HepG2 (cell line): ENCODE results near the gene ATP1A2. TPM values are rescaled to one million over a fixed set of nuclear protein-coding genes. Genes with fewer than 3 reads are reported as not detected.

Experiments
- ATAC-seq: fragments of 200-7000 bp; cut with Tn5 transposase; 3 replicates; pipeline ENCODE4 v1.9.1; 2020; ENCODE audit warnings: mild to moderate bottlenecking, moderate library complexity
- BruUV-seq: library from RNA; stranded (reverse); fragments of 400-500 nt; replicated peaks from 2 replicates; lab custom pipeline; 2021; lab: Mats Ljungman, UMichigan
- CTCF ChIA-PET: fragments of 300-600 bp; formaldehyde crosslinking; extraction: SDS; loops from one replicate; lab custom pipeline; 2021; ENCODE audit warnings: low total read pairs, inconsistent platforms, low intra/inter-chr PET ratio; lab: Yijun Ruan, JAX
- POLR2A ChIA-PET: fragments of 350-600 bp; sonication (Branson Sonifier 250); formaldehyde crosslinking; loops from one replicate; lab custom pipeline; 2020; ENCODE audit warnings: antibody characterized with exemption, inconsistent platforms; lab: Yijun Ruan, JAX
- DNase-seq: peaks from one replicate; pipeline ENCODE4 v3.0.0-alpha.2; 2015; ENCODE audit warnings: low spot score
- FAIRE-seq: peaks from 3 replicates; lab custom pipeline; 2011; peaks lifted over from hg19 to GRCh38; lab: Jason Lieb, UNC
- H2AFZ ChIP-seq: one replicate; pipeline ENCODE4 v1.6.1; 2011; ENCODE audit warnings: low read length, inconsistent platforms
- H3K27ac ChIP-seq: fragments of 300-600 bp; 3 replicates; pipeline ENCODE4 v1.8.0; 2011; ENCODE audit warnings: mixed run types, mild to moderate bottlenecking, mixed read lengths, low read length, inconsistent platforms; ENCODE audit not compliant: insufficient read depth; ENCODE audit errors: extremely low read length
- H3K27me3 ChIP-seq, 2 experiments: fragments of 200-600 bp in 1 of 2; 2 replicates in 1 of 2; 3 replicates in 1 of 2; pipeline versions ENCODE4 v1.6.0 to v1.8.0; 2011; ENCODE audit warnings: low read length in 2 of 2, mild to moderate bottlenecking in 2 of 2, moderate library complexity in 2 of 2, inconsistent platforms in 1 of 2; ENCODE audit not compliant: insufficient read depth in 2 of 2, control insufficient read depth in 1 of 2
- H3K36me3 ChIP-seq, 2 experiments: fragments of 200-600 bp in 1 of 2; replicated peaks in 1 of 2; 2 replicates in 1 of 2; 3 replicates in 1 of 2; pipeline versions ENCODE4 v1.5.1 to v1.8.0; 2011; ENCODE audit warnings: low read length in 2 of 2, inconsistent platforms in 1 of 2; ENCODE audit not compliant: insufficient read depth in 2 of 2, control insufficient read depth in 1 of 2
- H3K4me1 ChIP-seq: 2 replicates; pipeline ENCODE4 v1.5.1; 2012; ENCODE audit warnings: low read length, inconsistent platforms; ENCODE audit not compliant: insufficient read depth
- H3K4me2 ChIP-seq: 2 replicates; pipeline ENCODE4 v1.6.0; 2011; ENCODE audit warnings: low read depth, low read length, inconsistent platforms
- H3K4me3 ChIP-seq, 3 experiments: fragments of 200-600 bp in 1 of 3; sonication (generic), shearing (Covaris generic) in 1 of 3; replicated peaks in 1 of 3; 2 replicates each; pipeline ENCODE4 v1.5.1; 2011 to 2016; ENCODE audit warnings: low read length in 3 of 3, inconsistent platforms in 2 of 3, low read depth in 2 of 3, mild to moderate bottlenecking in 2 of 3, control low read depth in 1 of 3, mixed read lengths in 1 of 3; ENCODE audit not compliant: insufficient read depth in 1 of 3
- H3K79me2 ChIP-seq: one replicate; pipeline ENCODE4 v1.6.1; 2011; ENCODE audit warnings: low read length, inconsistent platforms; ENCODE audit not compliant: insufficient read depth
- H3K9ac ChIP-seq: 2 replicates; pipeline ENCODE4 v1.6.0; 2011; ENCODE audit warnings: mild to moderate bottlenecking, low read depth, low read length, inconsistent platforms; ENCODE audit not compliant: insufficient read depth
- H3K9me3 ChIP-seq: 2 replicates; pipeline ENCODE4 v1.5.1; 2012; ENCODE audit warnings: mild to moderate bottlenecking, low read length
- H4K20me1 ChIP-seq: 2 replicates; pipeline ENCODE4 v1.6.0; 2011; ENCODE audit warnings: inconsistent platforms, mild to moderate bottlenecking, low read length, moderate library complexity; ENCODE audit not compliant: insufficient read depth
- IKZF1 ChIP-seq: fragments of 450-650 bp; IDR thresholded peaks from 2 replicates; pipeline ENCODE4 v1.7.1; 2016
- KDM5B ChIP-seq: sonication (generic); formaldehyde crosslinking; IDR thresholded peaks from 2 replicates; pipeline ENCODE4 v1.4.0; 2020; ENCODE audit warnings: missing genetic modification reagents, mild to moderate bottlenecking, borderline replicate concordance
- NFRKB ChIP-seq: fragments of 450-650 bp; IDR thresholded peaks from 2 replicates; pipeline ENCODE4 v1.6.1; 2017
- SPEN ChIP-seq: sonication (generic); formaldehyde crosslinking; IDR thresholded peaks from 2 replicates; pipeline ENCODE4 v1.5.1; 2020; ENCODE audit warnings: low read depth, mild to moderate bottlenecking, missing genetic modification reagents
- ZNF768 ChIP-seq: sonication (generic); formaldehyde crosslinking; IDR thresholded peaks from 2 replicates; pipeline ENCODE4 v1.4.0; 2020; ENCODE audit warnings: missing genetic modification reagents
- WGBS: methylation state at CpG from one replicate; pipeline ENCODE4 v1.1.6; 2017; ENCODE audit warnings: low lambda C conversion rate; 5-methylcytosine and 5-hydroxymethylcytosine counted together
- in situ Hi-C: cut with HindIII; loops from 2 replicates; pipeline ENCODE4 v1.10.0; 2017; ENCODE audit warnings: low pct_unique_long_range_greater_than_20kb; ENCODE audit not compliant: extremely low pct_ligation_motif_present
- intact Hi-C: fragments of 100-400 bp; cut with micrococcal nuclease; formaldehyde crosslinking; loops from one replicate; pipeline ENCODE4 v1.10.0; 2022; ENCODE audit not compliant: unreplicated experiment
- polyA plus RNA-seq, 8 experiments: library from polyadenylated mRNA; depleted of rRNA in 3 of 8; stranded (reverse) in 7 of 8; unstranded in 1 of 8; fragments of >200 nt; fragmentation: Illumina TruSeq in 4 of 8; extraction: Trizol in 4 of 8; gene quantifications; 2 replicates each; pipeline versions ENCODE4 v1.2.1 to v1.2.3, GENCODE V29; 2011 to 2016; ENCODE audit warnings: low read depth in 4 of 8, missing spikeins in 1 of 8, mixed read lengths in 1 of 8; ENCODE audit not compliant: insufficient read depth in 1 of 8
- total RNA-seq, 5 experiments: library from RNA; depleted of rRNA; stranded (reverse); fragments of >200 nt; fragmentation: Illumina TruSeq; extraction: Trizol; gene quantifications; 2 replicates each; pipeline ENCODE4 v1.2.3, GENCODE V29; 2016; ENCODE audit warnings: low read depth in 1 of 5
- TF ChIP-seq, protein P1 (sequence below): sonication (generic); formaldehyde crosslinking; IDR thresholded peaks from 2 replicates; pipeline ENCODE4 v1.4.0; 2020; ENCODE audit warnings: mild to moderate bottlenecking, missing genetic modification reagents
- TF ChIP-seq, protein P2 (sequence below): sonication (generic); formaldehyde crosslinking; IDR thresholded peaks from 2 replicates; pipeline ENCODE4 v1.8.1; 2023; ENCODE audit warnings: mild to moderate bottlenecking, missing genetic modification reagents

Gene ATP1A2
- total and polyA plus RNA-seq, 2 of the 13 experiments (the other 11 are each of a cell fraction or from before 2014, with no cell fraction given) = 0.16 TPM; not detected in 1

DNA sequence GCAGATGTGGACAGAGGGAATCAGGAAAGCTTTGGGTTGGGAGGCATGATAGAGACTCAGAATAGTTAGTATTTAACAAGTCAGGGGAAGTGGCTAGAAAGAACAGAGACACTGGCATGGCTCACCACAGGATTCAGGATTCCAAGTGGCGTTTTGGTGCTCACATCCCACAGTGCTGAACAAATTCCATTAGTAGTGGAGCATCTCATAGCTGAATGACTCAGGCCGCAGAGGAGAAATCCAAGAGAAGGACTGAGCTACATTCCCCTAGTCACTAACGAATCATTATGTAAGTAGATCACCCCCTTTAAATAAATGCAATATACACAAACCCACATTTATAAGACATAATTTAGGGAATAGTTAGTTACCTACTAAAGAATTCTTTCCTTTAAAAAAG is 39.3 kb upstream of the ATP1A2 start:
- TF ChIP-seq NFRKB = no peak
- no peak for TF ChIP-seq IKZF1
- TF ChIP-seq SPEN (CRISPR knock-in tag) = no peak
- TF ChIP-seq, protein P1, sequence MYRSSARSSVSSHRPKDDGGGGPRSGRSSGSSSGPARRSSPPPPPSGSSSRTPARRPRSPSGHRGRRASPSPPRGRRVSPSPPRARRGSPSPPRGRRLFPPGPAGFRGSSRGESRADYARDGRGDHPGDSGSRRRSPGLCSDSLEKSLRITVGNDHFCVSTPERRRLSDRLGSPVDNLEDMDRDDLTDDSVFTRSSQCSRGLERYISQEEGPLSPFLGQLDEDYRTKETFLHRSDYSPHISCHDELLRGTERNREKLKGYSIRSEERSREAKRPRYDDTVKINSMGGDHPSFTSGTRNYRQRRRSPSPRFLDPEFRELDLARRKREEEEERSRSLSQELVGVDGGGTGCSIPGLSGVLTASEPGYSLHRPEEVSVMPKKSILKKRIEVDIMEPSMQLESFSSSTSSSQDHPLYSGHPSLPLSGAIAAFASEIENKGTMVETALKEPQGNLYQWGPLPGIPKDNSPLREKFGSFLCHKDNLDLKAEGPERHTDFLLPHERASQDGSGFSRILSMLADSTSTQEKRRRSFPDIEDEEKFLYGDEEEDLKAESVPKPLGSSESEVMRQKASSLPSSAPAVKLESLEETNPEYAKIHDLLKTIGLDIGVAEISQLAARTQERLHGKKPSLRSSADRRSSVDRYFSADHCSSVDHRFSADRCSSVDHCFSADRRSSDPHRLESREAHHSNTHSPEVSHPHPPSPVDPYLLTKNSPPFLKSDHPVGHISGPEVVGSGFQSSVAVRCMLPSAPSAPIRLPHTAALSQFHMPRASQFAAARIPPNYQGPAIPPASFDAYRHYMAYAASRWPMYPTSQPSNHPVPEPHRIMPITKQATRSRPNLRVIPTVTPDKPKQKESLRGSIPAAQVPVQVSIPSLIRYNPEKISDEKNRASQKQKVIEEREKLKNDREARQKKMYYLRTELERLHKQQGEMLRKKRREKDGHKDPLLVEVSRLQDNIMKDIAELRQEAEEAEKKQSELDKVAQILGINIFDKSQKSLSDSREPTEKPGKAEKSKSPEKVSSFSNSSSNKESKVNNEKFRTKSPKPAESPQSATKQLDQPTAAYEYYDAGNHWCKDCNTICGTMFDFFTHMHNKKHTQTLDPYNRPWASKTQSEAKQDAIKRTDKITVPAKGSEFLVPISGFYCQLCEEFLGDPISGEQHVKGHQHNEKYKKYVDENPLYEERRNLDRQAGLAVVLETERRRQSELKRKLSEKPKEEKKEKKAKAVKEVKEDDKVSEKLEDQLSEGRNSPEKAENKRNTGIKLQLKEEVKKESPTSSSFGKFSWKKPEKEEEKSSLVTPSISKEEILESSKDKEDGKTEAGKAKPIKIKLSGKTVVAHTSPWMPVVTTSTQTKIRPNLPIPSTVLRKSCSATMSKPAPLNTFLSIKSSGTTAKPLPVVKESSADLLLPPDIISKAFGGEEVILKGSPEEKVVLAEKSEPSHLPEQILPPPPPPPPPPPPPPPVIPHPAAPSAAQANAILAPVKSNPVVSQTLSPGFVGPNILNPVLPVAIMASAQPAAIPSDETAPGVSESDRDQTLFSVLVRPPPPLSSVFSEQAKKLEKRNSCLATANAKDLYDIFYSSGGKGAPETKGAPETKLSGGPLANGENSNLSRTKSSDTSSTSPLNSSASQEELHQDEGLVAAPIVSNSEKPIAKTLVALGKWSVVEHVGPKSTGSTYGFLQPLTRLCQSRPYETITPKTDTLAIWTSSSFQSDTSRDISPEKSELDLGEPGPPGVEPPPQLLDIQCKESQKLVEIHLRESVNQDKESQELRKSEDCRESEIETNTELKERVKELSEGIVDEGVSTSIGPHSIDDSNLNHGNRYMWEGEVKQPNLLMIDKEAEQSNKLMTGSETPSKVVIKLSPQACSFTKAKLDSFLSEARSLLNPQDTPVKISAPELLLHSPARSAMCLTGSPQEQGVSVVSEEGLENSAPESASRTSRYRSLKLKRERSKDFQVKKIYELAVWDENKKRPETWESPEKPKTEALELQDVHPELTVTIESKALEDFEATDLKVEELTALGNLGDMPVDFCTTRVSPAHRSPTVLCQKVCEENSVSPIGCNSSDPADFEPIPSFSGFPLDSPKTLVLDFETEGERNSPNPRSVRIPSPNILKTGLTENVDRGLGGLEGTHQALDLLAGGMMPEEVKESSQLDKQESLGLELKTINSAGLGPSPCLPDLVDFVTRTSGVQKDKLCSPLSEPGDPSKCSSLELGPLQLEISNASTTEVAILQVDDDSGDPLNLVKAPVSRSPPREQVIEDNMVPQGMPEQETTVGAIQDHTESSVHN = no peak
- TF ChIP-seq ZNF768 (CRISPR knock-in tag) = no peak
- TF ChIP-seq, protein P2, sequence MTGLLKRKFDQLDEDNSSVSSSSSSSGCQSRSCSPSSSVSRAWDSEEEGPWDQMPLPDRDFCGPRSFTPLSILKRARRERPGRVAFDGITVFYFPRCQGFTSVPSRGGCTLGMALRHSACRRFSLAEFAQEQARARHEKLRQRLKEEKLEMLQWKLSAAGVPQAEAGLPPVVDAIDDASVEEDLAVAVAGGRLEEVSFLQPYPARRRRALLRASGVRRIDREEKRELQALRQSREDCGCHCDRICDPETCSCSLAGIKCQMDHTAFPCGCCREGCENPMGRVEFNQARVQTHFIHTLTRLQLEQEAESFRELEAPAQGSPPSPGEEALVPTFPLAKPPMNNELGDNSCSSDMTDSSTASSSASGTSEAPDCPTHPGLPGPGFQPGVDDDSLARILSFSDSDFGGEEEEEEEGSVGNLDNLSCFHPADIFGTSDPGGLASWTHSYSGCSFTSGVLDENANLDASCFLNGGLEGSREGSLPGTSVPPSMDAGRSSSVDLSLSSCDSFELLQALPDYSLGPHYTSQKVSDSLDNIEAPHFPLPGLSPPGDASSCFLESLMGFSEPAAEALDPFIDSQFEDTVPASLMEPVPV (CRISPR knock-in tag) = no peak
- no peak for TF ChIP-seq KDM5B
- in situ Hi-C loops = no loop called here
- no peak for ATAC-seq
- Histone ChIP-seq H3K9ac (no peak overlapping the region), H3K4me3 (no peak overlapping the region), H3K36me3 (no peaks in the 10 kb centered on the region; a peak in 1 of 5 replicates), H3K9me3 (no peaks in the 10 kb centered on the region), H3K27ac (no peak overlapping the region), H3K27me3 (no peaks in the 10 kb centered on the region), H4K20me1 (no peaks in the 10 kb centered on the region), H3K4me2 (no peak overlapping the region), H3K4me1 (peaks cover 81% of the 10 kb centered on the region), H3K79me2 (no peaks in the 10 kb centered on the region), H2AFZ (no peak overlapping the region)
- no peak for DNase-seq
- ChIA-PET POLR2A (no interaction called here), CTCF (no interaction called here)
- no TSS peak for BruUV-seq
- intact Hi-C loops = loop anchor here (5.0 kb wide), 1 partner anchor 139 kb away; no protein-coding TSS in a partner anchor
- no peak for FAIRE-seq
- WGBS = 94% methylated on average over 3 of the region's 3 CpGs
